ENCODE results near the gene ANKRD65.

GRCh38 chr1:1399872-1400575, 21.1 kb downstream of the ANKRD65 start:
- TF ChIP-seq, protein P1, sequence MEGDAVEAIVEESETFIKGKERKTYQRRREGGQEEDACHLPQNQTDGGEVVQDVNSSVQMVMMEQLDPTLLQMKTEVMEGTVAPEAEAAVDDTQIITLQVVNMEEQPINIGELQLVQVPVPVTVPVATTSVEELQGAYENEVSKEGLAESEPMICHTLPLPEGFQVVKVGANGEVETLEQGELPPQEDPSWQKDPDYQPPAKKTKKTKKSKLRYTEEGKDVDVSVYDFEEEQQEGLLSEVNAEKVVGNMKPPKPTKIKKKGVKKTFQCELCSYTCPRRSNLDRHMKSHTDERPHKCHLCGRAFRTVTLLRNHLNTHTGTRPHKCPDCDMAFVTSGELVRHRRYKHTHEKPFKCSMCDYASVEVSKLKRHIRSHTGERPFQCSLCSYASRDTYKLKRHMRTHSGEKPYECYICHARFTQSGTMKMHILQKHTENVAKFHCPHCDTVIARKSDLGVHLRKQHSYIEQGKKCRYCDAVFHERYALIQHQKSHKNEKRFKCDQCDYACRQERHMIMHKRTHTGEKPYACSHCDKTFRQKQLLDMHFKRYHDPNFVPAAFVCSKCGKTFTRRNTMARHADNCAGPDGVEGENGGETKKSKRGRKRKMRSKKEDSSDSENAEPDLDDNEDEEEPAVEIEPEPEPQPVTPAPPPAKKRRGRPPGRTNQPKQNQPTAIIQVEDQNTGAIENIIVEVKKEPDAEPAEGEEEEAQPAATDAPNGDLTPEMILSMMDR (IDR thresholded peaks at IDR 0.05): no peak
- TF ChIP-seq POLR2A (IDR thresholded peaks at IDR 0.05): no peak
